Measurements from ENCODE around the gene FKBP2.
"Not testable (repeated sequence)": the region's sequence is repeated elsewhere in the genome, so short reads cannot be mapped to it uniquely, and the experiment has no call there.

The FKBP2 gene

DNA sequence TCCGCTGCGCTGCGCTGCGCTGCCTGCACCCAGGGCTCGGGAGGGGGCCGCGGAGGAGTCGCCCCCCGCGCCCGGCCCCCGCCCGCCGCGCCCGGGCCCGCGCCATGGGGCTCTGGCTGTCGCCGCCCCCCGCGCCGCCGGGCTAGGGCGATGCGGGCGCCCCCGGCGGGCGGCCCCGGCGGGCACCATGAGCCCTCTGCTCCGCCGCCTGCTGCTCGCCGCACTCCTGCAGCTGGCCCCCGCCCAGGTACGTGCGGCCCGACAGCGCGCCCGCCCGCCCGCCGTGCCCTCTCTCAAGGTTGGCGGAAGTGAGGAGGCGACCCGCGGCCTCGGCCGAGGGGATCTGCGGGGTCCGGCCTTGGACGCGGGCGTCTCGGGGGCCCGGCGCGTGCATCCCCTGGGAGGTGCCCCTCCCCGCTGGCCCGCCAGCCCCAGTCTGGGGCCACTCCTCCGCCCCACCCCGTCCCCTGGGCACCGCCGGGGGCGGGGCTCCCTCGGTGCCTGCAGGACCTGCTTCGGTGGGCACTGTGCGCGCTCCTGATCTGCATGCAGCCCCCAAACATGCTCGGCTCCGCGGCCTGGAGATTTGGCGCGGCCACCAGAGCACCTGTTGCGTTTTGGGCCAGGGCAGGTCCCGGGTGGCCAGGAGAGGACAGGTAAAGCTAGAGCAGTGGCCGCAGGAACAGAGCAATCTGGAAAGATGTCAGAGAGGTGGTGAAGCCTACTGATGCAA lies 6.1 kb upstream of the FKBP2 start:
- peak; percentile 53 for DNase-seq (ENCODE audit: low spot score)

DNA sequence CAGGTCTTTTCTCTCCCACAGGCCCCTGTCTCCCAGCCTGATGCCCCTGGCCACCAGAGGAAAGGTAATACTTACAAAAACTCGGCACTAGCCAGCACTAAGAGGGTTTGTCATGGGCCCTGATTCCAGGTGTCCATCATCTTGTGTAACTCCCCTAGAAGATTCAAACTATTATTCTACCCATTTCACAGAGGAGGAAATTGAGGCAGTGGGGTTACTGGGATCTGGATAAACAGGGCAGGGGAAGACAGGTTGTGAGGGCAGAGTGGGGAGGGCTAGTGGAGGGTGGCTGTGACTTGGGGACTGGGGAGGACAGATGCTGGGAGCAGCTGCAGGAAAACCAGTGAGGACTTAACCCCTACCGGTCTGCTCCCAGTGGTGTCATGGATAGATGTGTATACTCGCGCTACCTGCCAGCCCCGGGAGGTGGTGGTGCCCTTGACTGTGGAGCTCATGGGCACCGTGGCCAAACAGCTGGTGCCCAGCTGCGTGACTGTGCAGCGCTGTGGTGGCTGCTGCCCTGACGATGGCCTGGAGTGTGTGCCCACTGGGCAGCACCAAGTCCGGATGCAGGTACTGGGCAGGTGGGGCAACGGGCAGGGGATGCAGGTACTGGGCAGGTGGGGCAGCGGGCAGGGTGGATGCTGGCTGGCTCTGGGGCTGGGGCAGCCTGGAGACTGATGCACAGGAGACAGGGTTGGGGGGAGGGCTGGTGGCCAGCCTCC lies 5.3 kb upstream of the FKBP2 start:
- no peak for DNase-seq (ENCODE audit: low spot score)

GRCh38 chr11:64237484-64237951 lies 3.4 kb upstream of the FKBP2 start:
- DNase-seq (ENCODE audit: low spot score) = no peak

DNA sequence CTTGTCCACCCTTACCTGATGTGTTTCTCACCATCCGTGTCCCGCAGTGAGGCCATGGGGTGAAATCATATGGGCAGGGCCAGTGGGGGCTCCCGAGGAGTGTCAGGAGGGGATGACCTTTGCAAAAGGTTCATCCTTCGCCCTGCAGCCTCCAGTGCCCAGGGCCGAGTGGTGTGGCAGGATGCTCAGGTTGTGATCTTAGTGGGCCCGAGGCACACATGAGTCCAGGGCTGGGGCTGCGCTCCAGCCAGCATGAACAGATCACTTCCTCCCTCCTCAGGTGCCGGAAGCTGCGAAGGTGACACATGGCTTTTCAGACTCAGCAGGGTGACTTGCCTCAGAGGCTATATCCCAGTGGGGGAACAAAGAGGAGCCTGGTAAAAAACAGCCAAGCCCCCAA lies 2.8 kb upstream of the FKBP2 start:
- no peak for DNase-seq (ENCODE audit: low spot score)

- no peak for DNase-seq (ENCODE audit: low spot score)
These were observed 1.9 kb upstream of the FKBP2 start for GRCh38 chr11:64238999-64239398.

DNA sequence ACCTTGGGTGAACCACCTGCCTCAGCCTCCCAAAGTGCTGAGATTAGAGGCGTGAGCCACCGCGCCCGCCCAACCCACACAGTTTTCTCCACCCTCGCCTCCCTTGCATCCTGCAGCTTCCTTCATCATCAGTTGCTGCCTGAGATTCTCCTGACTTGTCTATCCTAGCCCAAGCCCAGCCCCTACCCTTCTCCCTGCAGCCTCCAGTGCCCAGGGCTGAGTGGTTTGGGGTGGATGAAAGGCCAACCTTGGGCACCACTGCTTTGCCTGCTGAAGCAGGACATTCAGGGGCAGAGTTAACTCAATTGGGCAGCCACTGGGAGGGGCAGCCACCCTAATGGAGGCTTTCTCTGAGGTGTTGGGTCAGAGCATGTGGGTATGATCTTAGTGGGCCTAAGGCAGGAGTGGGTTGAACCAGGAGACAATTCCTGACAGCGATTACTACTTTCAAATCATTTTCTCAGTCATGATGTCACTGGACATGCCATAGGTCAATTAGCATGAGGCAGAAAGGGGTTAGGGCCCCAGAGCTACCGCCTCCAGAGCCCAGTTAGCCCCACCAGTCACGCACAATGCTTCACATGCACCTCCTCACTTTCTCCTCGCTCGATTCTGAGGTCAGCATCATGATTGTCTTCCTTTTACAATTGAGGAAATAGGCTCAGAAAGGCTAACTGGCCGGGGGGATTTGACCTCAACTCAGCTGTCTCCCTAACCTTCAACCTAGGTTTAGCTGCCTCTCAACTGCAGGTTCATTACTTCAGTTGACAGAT lies 1.0 kb upstream of the FKBP2 start:
- no peak for DNase-seq (ENCODE audit: low spot score)

- peak; percentile 85 for DNase-seq (ENCODE audit: low spot score)
These were observed 271 bp downstream of the FKBP2 start for GRCh38 chr11:64241241-64241490.

DNA sequence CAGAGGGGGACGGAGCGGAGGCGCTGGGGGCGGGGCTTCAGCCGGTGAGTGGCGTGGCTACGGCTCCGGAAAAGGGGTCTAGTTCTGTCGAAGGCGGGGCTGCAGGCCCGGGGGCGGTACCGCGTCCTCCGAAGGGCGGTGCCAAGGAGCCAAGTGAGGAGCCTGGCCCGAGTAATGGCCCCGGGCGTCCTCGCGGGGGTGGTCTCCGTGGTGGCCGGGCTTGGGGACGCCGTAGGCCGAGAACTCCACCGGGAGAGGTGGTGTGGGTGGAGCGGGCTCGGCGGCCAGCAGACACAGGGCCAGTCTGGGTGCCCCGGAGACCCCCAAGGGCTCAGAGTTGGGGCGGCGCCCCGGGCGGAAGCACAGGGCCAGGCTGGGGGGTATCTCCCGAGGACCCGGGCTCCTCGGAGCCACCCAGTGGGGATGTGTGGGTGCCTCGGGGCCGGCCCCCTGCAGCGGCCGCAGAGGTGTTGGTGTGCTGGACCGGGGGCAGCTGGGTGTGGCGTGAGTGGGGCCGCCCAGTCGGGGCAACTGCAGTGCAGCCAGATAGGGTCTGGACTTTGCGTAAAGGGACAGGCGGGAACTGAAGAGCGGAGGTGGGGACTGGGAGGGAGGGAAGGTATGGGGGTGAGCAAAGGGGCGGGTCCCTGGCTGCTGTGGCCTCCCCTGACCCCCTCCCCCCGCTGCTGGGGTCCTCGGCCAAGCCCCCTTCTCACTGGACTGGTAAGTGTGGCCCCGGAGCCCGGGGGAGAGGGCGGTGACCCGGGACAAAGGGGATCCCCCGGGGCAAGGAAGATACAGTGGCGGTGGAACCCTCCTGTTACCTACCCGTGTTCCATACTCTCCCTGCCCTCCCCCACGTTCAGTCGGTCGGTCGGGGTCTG lies 838 bp downstream of the FKBP2 start:
- DNase-seq (ENCODE audit: low spot score) = no peak

GRCh38 chr11:64243236-64243854 lies 2.5 kb downstream of the FKBP2 start:
- DNase-seq (ENCODE audit: low spot score) = no peak

DNA sequence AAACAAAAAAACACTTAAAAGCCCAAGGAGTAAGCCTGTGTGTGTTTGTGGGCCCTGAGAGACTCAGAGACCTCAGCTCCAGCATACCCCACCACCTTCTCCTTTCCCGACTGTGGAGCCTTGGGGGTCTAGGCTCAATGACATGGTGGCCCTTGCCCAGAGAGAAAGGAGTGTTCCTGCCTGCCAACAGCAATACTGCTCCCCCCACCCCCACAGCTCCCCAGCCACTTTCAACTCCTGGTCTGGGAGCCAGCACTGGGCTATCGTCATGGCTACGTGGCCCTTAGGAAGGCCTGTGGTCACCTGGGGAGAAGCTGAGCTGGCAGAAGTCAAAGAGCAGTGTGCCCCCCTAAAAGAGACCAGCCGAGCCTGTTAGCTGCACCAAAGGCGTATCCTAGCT lies 3.2 kb downstream of the FKBP2 start:
- no peak for DNase-seq (ENCODE audit: low spot score)

GRCh38 chr11:64244966-64245365 lies 4.1 kb downstream of the FKBP2 start:
- no peak for DNase-seq (ENCODE audit: low spot score)

- DNase-seq (ENCODE audit: low spot score) = no peak
These were observed 4.5 kb downstream of the FKBP2 start for GRCh38 chr11:64245401-64245796.

- no peak for DNase-seq (ENCODE audit: low spot score)
These were observed 5.1 kb downstream of the FKBP2 start for GRCh38 chr11:64245797-64246620.

GRCh38 chr11:64246621-64246870 lies 5.7 kb downstream of the FKBP2 start:
- not testable (repeated sequence) for DNase-seq (ENCODE audit: low spot score)

GRCh38 chr11:64246871-64247728 lies 6.2 kb downstream of the FKBP2 start, which contains the start of gene PPP1R14B:
Gene PPP1R14B (minus strand): TSS chr11:64246943. CDS start chr11:64246673, 270 bp downstream.
- peak; percentile 83 for DNase-seq (ENCODE audit: low spot score)

DNA sequence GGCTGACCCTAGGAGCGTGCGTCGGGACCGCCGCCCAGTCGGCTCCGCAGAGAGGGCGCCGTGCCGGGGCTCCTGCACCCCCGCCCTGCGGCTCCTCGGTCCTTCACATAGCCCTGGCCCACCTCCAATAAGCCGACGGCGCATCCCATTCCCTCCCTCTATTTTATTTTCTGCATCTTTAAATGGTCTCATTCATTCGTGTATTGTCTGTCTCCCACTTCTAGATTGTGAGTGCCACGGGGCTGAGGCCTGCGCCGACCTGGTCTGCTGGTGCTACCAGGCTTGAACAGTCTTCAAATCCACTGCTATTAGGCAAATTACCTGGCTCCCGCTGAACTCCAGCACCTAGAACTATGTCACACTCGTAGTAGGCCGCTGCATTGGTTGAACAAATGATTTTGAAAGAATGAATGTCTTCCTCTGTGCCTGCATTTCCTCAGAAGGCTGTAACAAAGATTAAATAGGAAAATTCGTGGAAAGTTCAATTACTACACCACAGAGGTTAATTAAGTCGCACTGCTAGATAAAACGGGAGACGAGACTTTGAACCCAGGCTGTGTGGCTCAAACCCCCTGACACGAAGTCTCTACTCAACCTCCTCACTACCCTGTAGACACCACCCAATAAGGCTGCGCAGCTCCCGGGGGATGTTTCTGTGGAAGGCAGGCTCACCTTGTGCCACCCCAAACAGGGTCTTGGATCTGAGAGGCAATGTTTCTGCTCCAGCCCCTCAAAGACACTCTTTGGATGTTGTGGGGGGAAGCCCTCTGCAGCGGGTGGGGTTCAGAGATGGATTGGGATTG lies 7.0 kb downstream of the FKBP2 start:
- DNase-seq (ENCODE audit: low spot score) = no peak

- no peak for DNase-seq (ENCODE audit: low spot score)
These were observed 7.7 kb downstream of the FKBP2 start for GRCh38 chr11:64248578-64248977.

DNA sequence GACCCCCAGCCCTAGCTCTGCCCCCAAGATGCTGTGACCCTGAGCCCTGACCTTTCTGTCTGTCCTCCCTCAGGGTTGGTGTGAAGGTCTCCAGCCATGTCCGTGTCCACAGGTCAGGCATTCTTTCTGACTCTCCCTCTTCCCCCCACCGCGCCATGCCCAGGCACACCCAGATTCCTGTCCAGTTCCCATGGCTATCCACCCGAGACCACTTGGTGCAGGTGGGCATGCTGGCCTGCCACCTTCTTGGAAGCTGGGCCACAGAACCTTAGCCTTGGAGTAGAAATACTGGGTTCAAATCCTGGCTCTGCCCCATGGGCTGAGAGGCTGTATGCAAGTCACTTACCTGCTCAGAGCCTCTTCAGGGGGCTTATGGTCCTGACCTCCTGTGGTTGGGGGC lies 8.1 kb downstream of the FKBP2 start:
- no peak for DNase-seq (ENCODE audit: low spot score)

Measured in iPS-NIHi11 (cell line).